ENCODE data around the gene SLC25A47.

Gene SLC25A47

GRCh38 chr14:100317912-100318808 is 5.0 kb upstream of the SLC25A47 start:
- H3K4me1 ChIP-seq (ENCODE audit: control insufficient read depth, low read length), result peaks cover 7% of the 10 kb centered on the region
- H3F3A ChIP-seq (ENCODE audit: control insufficient read depth, insufficient read depth), result no peaks in the 10 kb centered on the region
- H3K9me3 ChIP-seq (ENCODE audit: control insufficient read depth, insufficient read depth, low read length), result no peaks in the 10 kb centered on the region
- peak overlapping the region; percentile 49 for H3K4me2 ChIP-seq (ENCODE audit: low read length)
- no peaks in the 10 kb centered on the region for H3K36me3 ChIP-seq (ENCODE audit: control insufficient read depth, low read length)
- no peaks in the 10 kb centered on the region for H3K79me2 ChIP-seq (ENCODE audit: control insufficient read depth, low read length)
- H3K27me3 ChIP-seq (ENCODE audit: control insufficient read depth, low read length), result no peaks in the 10 kb centered on the region
- no peaks in the 10 kb centered on the region for H4K20me1 ChIP-seq (ENCODE audit: control insufficient read depth, insufficient read depth, low read depth, low read length)
- H3K4me3 ChIP-seq (ENCODE audit: low read length), result peak overlapping the region; percentile 30; the same call in 1 of the 2 replicates
- TF ChIP-seq CTCF (IDR thresholded peaks at IDR 0.05; ENCODE audit: low read depth, low read length, poor library complexity, severe bottlenecking) (peak; percentile 82), EZH2phosphoT487 (IDR thresholded peaks at IDR 0.05; ENCODE audit: borderline replicate concordance, low read length) (no peak)
- H3K27ac ChIP-seq (ENCODE audit: low read depth, low read length), result no peak overlapping the region
- no peaks in the 10 kb centered on the region for H3K9me2 ChIP-seq (replicated peaks; ENCODE audit: control insufficient read depth, low read length)

GRCh38 chr14:100320157-100320856 is 2.8 kb upstream of the SLC25A47 start:
- H3K4me2 ChIP-seq (ENCODE audit: low read length), result no peak overlapping the region
- H4K20me1 ChIP-seq (ENCODE audit: control insufficient read depth, insufficient read depth, low read depth, low read length), result no peaks in the 10 kb centered on the region
- H3K9me2 ChIP-seq (replicated peaks; ENCODE audit: control insufficient read depth, low read length), result no peaks in the 10 kb centered on the region
- no peak overlapping the region for H3K4me3 ChIP-seq (ENCODE audit: low read length)
- H3K4me1 ChIP-seq (ENCODE audit: control insufficient read depth, low read length), result peaks cover 7% of the 10 kb centered on the region
- H3K79me2 ChIP-seq (ENCODE audit: control insufficient read depth, low read length), result no peaks in the 10 kb centered on the region
- H3K36me3 ChIP-seq (ENCODE audit: control insufficient read depth, low read length), result no peaks in the 10 kb centered on the region
- TF ChIP-seq CTCF (IDR thresholded peaks at IDR 0.05; ENCODE audit: low read depth, low read length, poor library complexity, severe bottlenecking), result no peak
- TF ChIP-seq EZH2phosphoT487 (IDR thresholded peaks at IDR 0.05; ENCODE audit: borderline replicate concordance, low read length), result no peak
- H3K27me3 ChIP-seq (ENCODE audit: control insufficient read depth, low read length), result no peaks in the 10 kb centered on the region
- H3K27ac ChIP-seq (ENCODE audit: low read depth, low read length), result no peak overlapping the region
- no peaks in the 10 kb centered on the region for H3K9me3 ChIP-seq (ENCODE audit: control insufficient read depth, insufficient read depth, low read length)
- H3F3A ChIP-seq (ENCODE audit: control insufficient read depth, insufficient read depth), result no peaks in the 10 kb centered on the region

- Histone ChIP-seq H3F3A (ENCODE audit: control insufficient read depth, insufficient read depth) (no peaks in the 10 kb centered on the region), H3K79me2 (ENCODE audit: control insufficient read depth, low read length) (no peaks in the 10 kb centered on the region), H4K20me1 (ENCODE audit: control insufficient read depth, insufficient read depth, low read depth, low read length) (no peaks in the 10 kb centered on the region), H3K27me3 (ENCODE audit: control insufficient read depth, low read length) (no peaks in the 10 kb centered on the region), H3K9me2 (replicated peaks; ENCODE audit: control insufficient read depth, low read length) (no peaks in the 10 kb centered on the region), H3K4me3 (ENCODE audit: low read length) (no peak overlapping the region), H3K4me2 (ENCODE audit: low read length) (no peak overlapping the region), H3K9me3 (ENCODE audit: control insufficient read depth, insufficient read depth, low read length) (no peaks in the 10 kb centered on the region), H3K36me3 (ENCODE audit: control insufficient read depth, low read length) (no peaks in the 10 kb centered on the region), H3K4me1 (ENCODE audit: control insufficient read depth, low read length) (peaks cover 7% of the 10 kb centered on the region), H3K27ac (ENCODE audit: low read depth, low read length) (no peak overlapping the region)
- TF ChIP-seq EZH2phosphoT487 (IDR thresholded peaks at IDR 0.05; ENCODE audit: borderline replicate concordance, low read length) (no peak), CTCF (IDR thresholded peaks at IDR 0.05; ENCODE audit: low read depth, low read length, poor library complexity, severe bottlenecking) (no peak)
These were observed 1.5 kb upstream of the SLC25A47 start for GRCh38 chr14:100321473-100322137.
